GM19240 (cell line): ENCODE results near the gene COL11A2.

ENCODE experiments used
- DNase-seq: peaks from one replicate; pipeline ENCODE4 v3.0.0; 2011; ENCODE audit warnings: low spot score; ENCODE audit not compliant: insufficient read length

COL11A2 gene

GRCh38 chr6:33118525-33119123, 73.6 kb downstream of the COL11A2 start:
- no peak for DNase-seq

DNA sequence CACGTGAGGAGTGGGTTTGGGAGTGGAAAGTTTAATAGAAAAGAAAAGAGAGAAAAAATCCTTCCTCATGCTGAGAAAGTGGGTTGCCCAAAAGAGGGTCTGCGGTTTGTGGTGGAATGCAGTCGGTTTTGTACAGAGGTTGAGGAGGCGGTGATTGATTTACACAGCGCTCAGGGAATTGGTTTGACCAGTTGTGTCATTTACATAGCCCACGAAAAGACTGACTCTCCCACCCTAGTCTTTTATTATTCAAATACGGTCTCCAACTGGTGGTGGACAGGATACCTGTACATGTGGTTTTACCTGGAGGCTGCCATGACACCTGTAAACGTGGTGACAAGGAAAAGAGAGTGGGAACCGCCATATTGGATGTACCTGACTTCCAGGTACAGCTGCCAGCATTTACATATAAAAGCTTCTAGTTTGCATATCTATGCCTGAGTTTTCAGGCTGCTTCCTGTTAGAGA, 74.4 kb downstream of the COL11A2 start:
- DNase-seq = no peak

DNA sequence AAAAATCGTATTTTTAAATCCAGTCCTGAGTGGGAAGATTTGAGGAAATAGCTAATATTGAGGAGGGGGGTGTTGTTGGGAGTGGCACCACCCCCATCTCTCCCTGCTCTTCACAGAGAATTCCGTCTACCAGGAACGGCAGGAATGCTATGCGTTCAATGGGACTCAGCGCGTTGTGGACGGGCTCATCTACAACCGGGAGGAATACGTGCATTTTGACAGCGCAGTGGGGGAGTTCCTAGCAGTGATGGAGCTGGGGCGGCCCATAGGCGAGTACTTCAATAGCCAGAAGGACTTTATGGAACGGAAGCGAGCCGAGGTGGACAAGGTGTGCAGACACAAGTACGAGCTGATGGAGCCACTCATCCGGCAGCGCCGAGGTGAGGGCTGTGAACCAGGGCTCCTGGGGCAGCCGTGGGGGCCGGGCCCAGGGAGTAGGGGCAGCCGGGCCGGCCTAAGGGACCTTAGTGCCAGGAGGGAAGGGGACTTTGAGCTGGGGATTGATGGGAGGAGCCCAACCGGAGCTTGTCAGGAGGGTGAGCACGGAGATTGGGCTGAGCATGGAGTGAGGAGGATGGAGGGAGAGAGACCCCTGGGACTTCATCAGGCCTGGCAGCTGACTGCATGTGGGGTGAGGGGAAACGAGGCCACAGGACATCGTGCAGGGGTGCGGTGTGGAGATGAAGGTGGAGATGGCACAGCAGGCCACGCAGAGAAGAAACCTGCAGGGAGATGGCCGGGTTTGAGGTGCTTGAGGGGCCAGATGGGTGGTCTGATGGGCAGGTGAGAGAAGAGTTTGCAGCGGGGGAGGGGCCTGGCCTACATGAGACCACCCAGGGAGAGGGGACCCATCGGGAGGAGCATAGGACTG, 75.2 kb downstream of the COL11A2 start:
- no peak for DNase-seq

DNA sequence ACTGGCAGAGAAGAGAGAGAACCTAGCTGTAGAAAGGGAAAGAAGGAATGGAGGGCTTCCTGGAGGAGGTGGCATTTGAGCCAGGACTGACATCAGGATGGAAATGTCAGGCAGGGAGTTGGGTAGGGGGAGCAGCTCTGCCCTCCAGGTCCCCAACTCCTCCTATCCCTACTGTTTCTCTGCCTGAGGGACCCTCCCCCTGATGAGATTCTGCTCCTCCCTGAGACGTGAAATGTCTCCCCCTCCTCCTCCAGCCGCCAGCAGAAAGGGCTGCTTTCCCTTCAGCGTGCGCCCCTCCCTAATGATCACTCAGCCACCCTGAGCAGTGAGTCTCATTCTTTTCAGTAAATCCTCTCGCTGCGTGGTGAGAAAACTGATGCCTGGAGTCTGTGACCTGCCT, 75.8 kb downstream of the COL11A2 start:
- no peak for DNase-seq

- DNase-seq = no peak
Observed at GRCh38 chr6:33114406-33114805, 77.9 kb downstream of the COL11A2 start.

DNA sequence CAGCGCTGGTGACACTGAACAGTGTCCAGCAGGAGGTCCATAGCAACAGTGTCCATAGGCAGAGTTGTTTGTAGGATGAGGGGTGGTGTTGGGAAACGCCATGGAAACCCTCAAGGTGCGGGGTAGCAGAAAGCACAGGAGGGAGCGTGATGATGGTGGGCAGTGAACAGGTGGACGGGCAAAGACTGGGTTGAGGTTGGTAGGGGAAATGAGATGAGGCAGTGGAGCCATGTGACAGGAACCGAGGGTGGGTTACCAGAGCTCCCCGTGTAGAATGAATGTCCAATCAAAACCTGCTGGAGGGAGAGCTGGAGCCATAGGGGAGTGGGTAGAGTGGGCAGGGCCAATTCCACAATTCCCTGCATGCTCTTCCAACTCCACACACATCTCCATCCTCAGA, 78.5 kb downstream of the COL11A2 start:
- no peak for DNase-seq
